Putamen (tissue), 1 donor: ENCODE data around the gene TEX50.
"Not testable (repeated sequence)": the region's sequence is repeated elsewhere in the genome, so short reads cannot be mapped to it uniquely, and the experiment has no call there.

Experiments used
- DNase-seq: peaks from one replicate; pipeline ENCODE4 v3.0.0-alpha.2; 2016; ENCODE audit warnings: low spot score

The TEX50 gene

GRCh38 chr1:173663159-173663558 lies 28.0 kb downstream of the TEX50 start:
- DNase-seq, result no peak

- DNase-seq, result no peak
Observed at GRCh38 chr1:173666646-173667045, 31.5 kb downstream of the TEX50 start.

- DNase-seq, result peak; percentile 53
Observed at GRCh38 chr1:173669491-173669941, 34.4 kb downstream of the TEX50 start, which contains the start of gene ANKRD45. TSS of gene ANKRD45 (minus strand) at chr1:173669851. CDS start at chr1:173659418, 10,433 bp downstream.

GRCh38 chr1:173674496-173674895 lies 39.4 kb downstream of the TEX50 start:
- DNase-seq, result not testable (repeated sequence)

DNA sequence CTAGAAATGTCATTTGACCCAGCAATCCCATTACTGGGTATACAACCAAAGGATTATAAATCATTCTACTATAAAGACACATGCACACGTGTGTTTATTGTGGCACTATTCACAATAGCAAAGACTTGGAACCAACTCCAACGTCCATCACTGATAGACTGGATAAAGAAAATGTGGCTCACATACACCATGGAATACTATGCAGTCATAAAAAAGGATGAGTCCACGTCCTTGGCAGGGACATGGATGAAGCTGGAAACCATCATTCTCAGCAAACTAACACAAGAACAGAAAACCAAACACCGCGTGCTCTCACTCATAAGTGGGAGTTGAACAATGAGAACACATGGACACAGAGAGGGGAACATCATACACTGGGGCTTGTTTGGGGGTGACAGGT lies 45.0 kb downstream of the TEX50 start:
- DNase-seq, result not testable (repeated sequence)

DNA sequence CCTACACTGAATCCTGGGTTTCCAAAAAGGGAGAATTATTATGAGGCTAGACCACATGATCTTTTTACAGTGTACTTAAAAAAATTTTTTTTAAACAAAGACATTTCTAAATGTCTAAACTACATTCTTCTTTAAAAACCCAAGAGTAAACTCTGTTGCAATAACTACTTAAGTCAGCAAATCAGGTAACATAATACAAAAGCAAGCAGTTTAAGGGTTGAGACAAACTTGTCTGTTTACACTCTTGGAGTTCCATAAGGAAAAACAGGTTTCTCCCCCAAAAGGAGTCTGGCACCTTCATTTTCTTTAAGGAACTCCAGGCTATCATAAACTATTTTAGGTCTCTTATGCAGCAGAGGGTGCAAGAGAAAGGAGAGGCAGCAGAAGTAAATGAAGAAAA lies 47.0 kb downstream of the TEX50 start:
- DNase-seq, result no peak

DNA sequence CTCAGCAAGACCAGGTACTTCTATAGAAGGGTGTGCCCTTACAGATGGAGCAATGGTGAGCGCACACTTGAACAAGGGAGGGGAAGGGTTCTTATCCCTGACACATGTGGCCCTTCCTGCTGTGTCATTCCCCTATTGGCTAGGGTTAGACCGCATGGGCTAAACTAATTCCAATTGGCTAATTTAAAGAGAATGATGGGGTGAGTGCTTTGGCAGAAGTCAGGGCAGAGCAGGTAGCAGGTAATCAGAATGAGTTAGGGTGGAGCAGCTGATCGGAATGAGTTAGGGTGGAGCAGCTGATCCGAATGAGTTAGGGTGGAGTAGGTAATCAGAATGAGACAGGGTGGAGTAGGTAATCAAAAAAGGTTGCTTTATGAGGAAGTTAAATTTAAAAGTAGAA lies 48.7 kb downstream of the TEX50 start:
- not testable (repeated sequence) for DNase-seq

- not testable (repeated sequence) for DNase-seq
Observed at GRCh38 chr1:173685121-173685520, 50.0 kb downstream of the TEX50 start.
